ENCODE results near the gene ZNF845.
"Not testable (repeated sequence)": the region's sequence is repeated elsewhere in the genome, so short reads cannot be mapped to it uniquely, and the experiment has no call there.

Gene ZNF845

DNA sequence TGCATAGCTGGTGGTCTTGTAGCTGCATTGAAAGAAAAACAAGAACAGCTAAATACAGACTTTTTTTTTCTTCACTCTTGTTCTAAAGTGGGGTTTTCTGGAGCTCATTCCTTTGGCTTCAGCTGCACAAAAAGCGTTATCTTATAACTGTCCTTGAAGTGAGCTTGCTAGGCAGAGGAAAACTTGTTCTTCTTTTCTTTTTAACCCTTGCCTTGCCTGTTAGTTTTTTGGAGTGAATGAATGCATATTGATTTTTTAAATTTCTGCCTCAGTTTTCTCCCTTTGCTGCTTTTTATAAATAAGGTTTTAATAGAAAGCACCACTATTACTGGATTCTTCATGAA lies 62.9 kb downstream of the ZNF845 start:
- ChIA-PET POLR2A (no interaction called here), CTCF (no interaction called here)
- no peak for DNase-seq (ENCODE audit: extremely low spot score)
- no peak for TF ChIP-seq CTBP1 (IDR thresholded peaks at IDR 0.05; ENCODE audit: borderline replicate concordance)
- TF ChIP-seq TARDBP (IDR thresholded peaks at IDR 0.05): no peak
- no peak for TF ChIP-seq HDGF (IDR thresholded peaks at IDR 0.05; ENCODE audit: borderline replicate concordance)
- no peak for TF ChIP-seq PKNOX1 (IDR thresholded peaks at IDR 0.05)
- TF ChIP-seq LEF1 (IDR thresholded peaks at IDR 0.05; ENCODE audit: borderline replicate concordance): no peak
- no peak for TF ChIP-seq ARNT (IDR thresholded peaks at IDR 0.05)
- no peak for TF ChIP-seq FOXA1 (IDR thresholded peaks at IDR 0.05)
- TF ChIP-seq ELF4 (IDR thresholded peaks at IDR 0.05): no peak
- no peak for TF ChIP-seq FOXM1 (IDR thresholded peaks at IDR 0.05; ENCODE audit: borderline replicate concordance)
- no peak for TF ChIP-seq ZNF384 (IDR thresholded peaks at IDR 0.05)
- no peak for TF ChIP-seq SUZ12 (IDR thresholded peaks at IDR 0.05)
- no peak for TF ChIP-seq NFRKB (IDR thresholded peaks at IDR 0.05)
- no peak for TF ChIP-seq L3MBTL2 (conservative IDR thresholded peaks at IDR 0.05)
- no peak for TF ChIP-seq BHLHE40 (IDR thresholded peaks at IDR 0.05; ENCODE audit: borderline replicate concordance)
- TF ChIP-seq FOXK2 (IDR thresholded peaks at IDR 0.05): no peak

- DNase-seq (ENCODE audit: extremely low spot score); POLR2A ChIA-PET; CTCF ChIA-PET: not testable (repeated sequence)
These were observed 64.4 kb downstream of the ZNF845 start for GRCh38 chr19:53397918-53398317.
